Globus pallidus (tissue), 1 donor: ENCODE measurements around the gene EDN2.

Experiments
- DNase-seq: peaks from one replicate; pipeline ENCODE4 v3.0.0-alpha.2; 2015; ENCODE audit warnings: low spot score

Gene EDN2

GRCh38 chr1:41437011-41437355, 47.5 kb downstream of the EDN2 start:
- no peak for DNase-seq

- no peak for DNase-seq
These were observed 48.0 kb downstream of the EDN2 start for GRCh38 chr1:41436281-41437010.

- DNase-seq, result no peak
These were observed 48.8 kb downstream of the EDN2 start for GRCh38 chr1:41435570-41436178.

- no peak for DNase-seq
These were observed 49.6 kb downstream of the EDN2 start for GRCh38 chr1:41434748-41435449.

GRCh38 chr1:41434306-41434705, 50.2 kb downstream of the EDN2 start:
- no peak for DNase-seq

- no peak for DNase-seq
These were observed 51.0 kb downstream of the EDN2 start for GRCh38 chr1:41433501-41433900.

GRCh38 chr1:41432481-41433280, 51.8 kb downstream of the EDN2 start:
- DNase-seq, result peak; percentile 84

- no peak for DNase-seq
These were observed 52.8 kb downstream of the EDN2 start for GRCh38 chr1:41431490-41432350.

GRCh38 chr1:41430582-41430981, 53.9 kb downstream of the EDN2 start:
- no peak for DNase-seq

- no peak for DNase-seq
These were observed 54.4 kb downstream of the EDN2 start for GRCh38 chr1:41430069-41430468.

GRCh38 chr1:41429641-41430035, 54.8 kb downstream of the EDN2 start:
- DNase-seq, result no peak
